ENCODE data around the gene ZBTB20. TPM values are rescaled to one million over a fixed set of nuclear protein-coding genes. Genes with fewer than 3 reads are reported as not detected.

Gene ZBTB20
- total and polyA plus RNA-seq, 10 donors, result 0.32 to 89.7 (median 71.8) TPM

DNA sequence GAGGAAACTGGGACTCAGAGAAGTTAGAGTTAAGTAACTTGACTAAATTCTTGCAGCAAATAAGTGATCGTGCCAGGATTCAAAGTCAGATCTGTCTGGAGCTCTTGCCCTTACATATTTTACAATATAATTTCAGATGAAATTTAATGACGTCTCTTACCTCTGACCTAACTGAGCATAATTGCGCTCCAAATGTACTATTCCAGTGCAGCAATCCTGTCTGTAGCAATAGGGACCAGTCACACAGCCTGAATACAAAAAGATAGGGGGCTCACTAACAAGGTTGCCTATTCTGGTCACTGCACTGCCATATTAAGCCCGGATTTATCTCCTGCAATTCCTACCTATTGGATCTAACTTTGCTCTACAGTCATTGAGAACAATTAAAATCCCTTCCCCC lies 316.4 kb downstream of the ZBTB20 start:
- TF ChIP-seq, protein P1, sequence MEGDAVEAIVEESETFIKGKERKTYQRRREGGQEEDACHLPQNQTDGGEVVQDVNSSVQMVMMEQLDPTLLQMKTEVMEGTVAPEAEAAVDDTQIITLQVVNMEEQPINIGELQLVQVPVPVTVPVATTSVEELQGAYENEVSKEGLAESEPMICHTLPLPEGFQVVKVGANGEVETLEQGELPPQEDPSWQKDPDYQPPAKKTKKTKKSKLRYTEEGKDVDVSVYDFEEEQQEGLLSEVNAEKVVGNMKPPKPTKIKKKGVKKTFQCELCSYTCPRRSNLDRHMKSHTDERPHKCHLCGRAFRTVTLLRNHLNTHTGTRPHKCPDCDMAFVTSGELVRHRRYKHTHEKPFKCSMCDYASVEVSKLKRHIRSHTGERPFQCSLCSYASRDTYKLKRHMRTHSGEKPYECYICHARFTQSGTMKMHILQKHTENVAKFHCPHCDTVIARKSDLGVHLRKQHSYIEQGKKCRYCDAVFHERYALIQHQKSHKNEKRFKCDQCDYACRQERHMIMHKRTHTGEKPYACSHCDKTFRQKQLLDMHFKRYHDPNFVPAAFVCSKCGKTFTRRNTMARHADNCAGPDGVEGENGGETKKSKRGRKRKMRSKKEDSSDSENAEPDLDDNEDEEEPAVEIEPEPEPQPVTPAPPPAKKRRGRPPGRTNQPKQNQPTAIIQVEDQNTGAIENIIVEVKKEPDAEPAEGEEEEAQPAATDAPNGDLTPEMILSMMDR (IDR thresholded peaks at IDR 0.05 in 8 of 11, conservative IDR thresholded peaks at IDR 0.05 in 3 of 11), result no peak
- TF ChIP-seq POLR2AphosphoS5 (IDR thresholded peaks at IDR 0.05) (no peak), POLR2A (IDR thresholded peaks at IDR 0.05) (no peak)
- WGBS, 5 donors, result 85 to 91% (median 89%) methylated on average over 4 of the region's 4 CpGs
- H3K36me3 ChIP-seq, result no peaks in the 10 kb centered on the region
- H3K27ac ChIP-seq, result no peak overlapping the region
- no peaks in the 10 kb centered on the region for H3K27me3 ChIP-seq (replicated peaks in 1 of 7)
- H3K4me3 ChIP-seq, result no peak overlapping the region
- H3K9me3 ChIP-seq, result no peaks in the 10 kb centered on the region
- intact Hi-C loops (cut with DNase I; ENCODE audit: low total_unique reads), result no loop called here
- H3K4me1 ChIP-seq, result no peaks in the 10 kb centered on the region
- no peak for DNase-seq

DNA sequence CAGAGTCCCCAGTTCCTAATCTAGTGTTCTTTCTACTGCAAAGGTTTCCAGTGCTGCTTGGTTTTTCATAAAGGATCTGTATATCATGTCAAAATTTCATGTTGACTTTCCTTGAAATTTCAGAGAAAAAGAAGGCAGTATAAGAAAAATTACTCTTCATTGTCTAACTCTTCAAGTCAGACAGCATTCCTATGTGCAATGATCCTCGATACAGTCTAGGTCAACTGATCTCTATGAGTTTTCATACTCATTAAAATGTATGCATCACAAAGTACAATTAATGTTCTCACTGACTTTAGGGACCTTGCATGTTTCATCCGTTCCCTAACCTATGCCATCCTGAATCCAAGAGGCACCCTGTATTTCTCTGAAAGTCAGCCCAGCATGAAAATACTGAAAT lies 317.3 kb downstream of the ZBTB20 start:
- DNase-seq, result no peak
- TF ChIP-seq POLR2AphosphoS5 (IDR thresholded peaks at IDR 0.05) (no peak), POLR2A (IDR thresholded peaks at IDR 0.05) (no peak)
- TF ChIP-seq, protein P1 (IDR thresholded peaks at IDR 0.05 in 8 of 11, conservative IDR thresholded peaks at IDR 0.05 in 3 of 11), result no peak
- no peaks in the 10 kb centered on the region for H3K27me3 ChIP-seq (replicated peaks in 1 of 7)
- H3K9me3 ChIP-seq, result no peaks in the 10 kb centered on the region
- intact Hi-C loops (cut with DNase I; ENCODE audit: low total_unique reads), result no loop called here
- no peaks in the 10 kb centered on the region for H3K4me1 ChIP-seq
- 88 to 99% (median 93%) methylated on average over 2 of the region's 2 CpGs for WGBS, 5 donors
- H3K4me3 ChIP-seq, result no peak overlapping the region
- H3K36me3 ChIP-seq, result no peaks in the 10 kb centered on the region
- H3K27ac ChIP-seq, result no peak overlapping the region

DNA sequence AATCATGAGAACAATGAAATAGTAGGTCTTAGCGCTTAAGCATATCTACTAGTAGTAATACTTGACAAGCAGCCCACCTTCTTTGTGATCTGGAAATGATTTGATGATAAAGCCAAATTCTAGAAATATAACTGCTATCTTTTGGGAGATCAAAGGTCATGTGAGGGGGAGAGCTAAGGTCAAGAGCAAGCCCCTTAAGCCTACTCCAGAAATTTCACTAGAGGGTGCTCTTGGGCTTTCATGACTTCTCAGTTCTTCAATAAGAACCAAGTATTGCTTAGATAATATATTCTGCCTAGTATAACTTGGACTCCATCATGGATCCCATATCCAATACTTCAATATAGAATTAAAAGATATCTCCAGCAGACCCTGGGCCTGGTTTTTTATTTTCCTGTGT lies 319.6 kb downstream of the ZBTB20 start:
- no peak for DNase-seq
- WGBS, 5 donors, result 94 to 100% (median 98%) methylated on average over 1 of the region's 1 CpG
- no peaks in the 10 kb centered on the region for H3K36me3 ChIP-seq
- no peak overlapping the region for H3K4me3 ChIP-seq
- no peak overlapping the region for H3K27ac ChIP-seq
- H3K27me3 ChIP-seq (replicated peaks in 1 of 7), result no peaks in the 10 kb centered on the region
- no peaks in the 10 kb centered on the region for H3K4me1 ChIP-seq
- H3K9me3 ChIP-seq, result no peaks in the 10 kb centered on the region
- TF ChIP-seq POLR2A (IDR thresholded peaks at IDR 0.05), result no peak
- TF ChIP-seq, protein P1 (IDR thresholded peaks at IDR 0.05 in 8 of 11, conservative IDR thresholded peaks at IDR 0.05 in 3 of 11), result peak in 8 of 11 experiments; percentile 31 to 61 (median 48)
- intact Hi-C loops (cut with DNase I; ENCODE audit: low total_unique reads), result no loop called here

DNA sequence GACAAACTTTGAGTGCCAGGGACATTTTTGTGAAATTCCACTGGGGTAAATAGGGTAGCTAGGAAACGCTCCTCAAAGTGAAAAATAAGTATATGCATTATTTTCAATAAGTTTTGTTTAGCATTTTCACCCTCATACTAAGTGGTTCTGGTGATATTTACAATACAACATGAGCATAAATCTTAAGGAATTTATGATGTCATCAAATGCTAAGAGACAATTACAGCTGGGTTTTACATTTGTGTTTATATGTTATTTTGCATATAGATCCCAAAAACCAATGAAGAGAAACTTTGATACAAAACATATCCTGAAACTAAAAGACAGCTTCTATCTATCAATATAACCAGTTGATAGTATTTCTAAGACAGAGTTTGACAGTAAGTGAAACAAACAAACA lies 323.1 kb downstream of the ZBTB20 start:
- TF ChIP-seq POLR2A (IDR thresholded peaks at IDR 0.05) (no peak), POLR2AphosphoS5 (IDR thresholded peaks at IDR 0.05) (no peak)
- TF ChIP-seq, protein P1 (IDR thresholded peaks at IDR 0.05 in 8 of 11, conservative IDR thresholded peaks at IDR 0.05 in 3 of 11), result no peak
- Histone ChIP-seq H3K4me1 (no peaks in the 10 kb centered on the region), H3K9me3 (no peaks in the 10 kb centered on the region), H3K27me3 (replicated peaks in 1 of 7) (no peaks in the 10 kb centered on the region), H3K4me3 (no peak overlapping the region), H3K27ac (no peak overlapping the region), H3K36me3 (no peaks in the 10 kb centered on the region)
- intact Hi-C loops (cut with DNase I; ENCODE audit: low total_unique reads), result no loop called here
- WGBS, 5 donors, result 90 to 98% (median 93%) methylated on average over 1 of the region's 1 CpG
- no peak for DNase-seq

All from spleen (tissue), 11 donors.